ENCODE results near the gene GSTM3.

DNA sequence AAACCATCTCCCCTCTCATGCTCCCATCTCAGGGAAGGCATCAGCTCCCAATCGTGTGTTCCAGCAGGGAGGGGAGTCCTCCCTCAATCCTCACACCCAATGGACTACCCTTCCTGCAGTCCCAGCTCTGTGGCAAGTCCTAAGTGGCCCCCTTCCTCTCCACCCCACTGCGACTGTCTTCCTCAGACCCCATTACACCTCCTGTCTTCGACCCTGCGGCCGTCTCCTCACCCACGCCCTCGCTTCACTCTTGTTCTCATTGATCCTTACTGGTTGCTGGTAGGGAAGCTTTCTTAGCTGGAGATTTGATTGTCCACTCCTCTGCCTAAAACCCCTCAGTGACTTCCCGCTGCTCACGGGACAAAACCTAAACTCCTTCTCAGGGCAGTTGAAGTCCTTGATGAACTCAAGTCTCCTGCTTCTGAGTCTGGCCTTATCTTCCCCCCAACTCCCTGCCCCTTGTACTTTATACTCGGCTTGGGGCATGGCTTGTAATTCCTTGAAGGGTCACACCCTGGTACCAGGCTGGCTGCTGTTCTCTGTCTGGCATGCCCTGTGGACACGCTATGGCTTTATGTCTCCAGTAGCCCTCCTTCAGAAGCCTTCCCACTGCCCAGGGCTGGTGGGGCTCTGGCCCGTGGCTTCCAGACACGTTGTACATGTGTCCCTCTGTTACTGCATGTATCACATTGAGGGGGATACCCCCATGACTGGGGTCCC lies 25.2 kb upstream of the GSTM3 start:
- no peak for TF ChIP-seq FOXM1 (IDR thresholded peaks at IDR 0.05; ENCODE audit: low read depth, low read length)
- TF ChIP-seq, protein P1, sequence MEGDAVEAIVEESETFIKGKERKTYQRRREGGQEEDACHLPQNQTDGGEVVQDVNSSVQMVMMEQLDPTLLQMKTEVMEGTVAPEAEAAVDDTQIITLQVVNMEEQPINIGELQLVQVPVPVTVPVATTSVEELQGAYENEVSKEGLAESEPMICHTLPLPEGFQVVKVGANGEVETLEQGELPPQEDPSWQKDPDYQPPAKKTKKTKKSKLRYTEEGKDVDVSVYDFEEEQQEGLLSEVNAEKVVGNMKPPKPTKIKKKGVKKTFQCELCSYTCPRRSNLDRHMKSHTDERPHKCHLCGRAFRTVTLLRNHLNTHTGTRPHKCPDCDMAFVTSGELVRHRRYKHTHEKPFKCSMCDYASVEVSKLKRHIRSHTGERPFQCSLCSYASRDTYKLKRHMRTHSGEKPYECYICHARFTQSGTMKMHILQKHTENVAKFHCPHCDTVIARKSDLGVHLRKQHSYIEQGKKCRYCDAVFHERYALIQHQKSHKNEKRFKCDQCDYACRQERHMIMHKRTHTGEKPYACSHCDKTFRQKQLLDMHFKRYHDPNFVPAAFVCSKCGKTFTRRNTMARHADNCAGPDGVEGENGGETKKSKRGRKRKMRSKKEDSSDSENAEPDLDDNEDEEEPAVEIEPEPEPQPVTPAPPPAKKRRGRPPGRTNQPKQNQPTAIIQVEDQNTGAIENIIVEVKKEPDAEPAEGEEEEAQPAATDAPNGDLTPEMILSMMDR (IDR thresholded peaks at IDR 0.05 in 2 of 3, conservative IDR thresholded peaks at IDR 0.05 in 1 of 3; ENCODE audit: control insufficient read depth in 2 of 3, extremely low read depth in 1 of 3, insufficient read depth in 1 of 3, low read depth in 3 of 3, low read length in 3 of 3): no peak
- no peak for TF ChIP-seq NFIC (IDR thresholded peaks at IDR 0.05; ENCODE audit: low read depth, low read length)
- no peak for TF ChIP-seq POLR2A (IDR thresholded peaks at IDR 0.05; ENCODE audit: low read depth, low read length)
- no peak for TF ChIP-seq CHD2 (IDR thresholded peaks at IDR 0.05; ENCODE audit: borderline replicate concordance, low read depth, low read length)
- no peak for TF ChIP-seq ZNF274 (IDR thresholded peaks at IDR 0.05; ENCODE audit: insufficient read depth, insufficient read length)
- no peak for TF ChIP-seq NRF1 (conservative IDR thresholded peaks at IDR 0.05; ENCODE audit: low read depth, low read length)
- TF ChIP-seq, protein P2, sequence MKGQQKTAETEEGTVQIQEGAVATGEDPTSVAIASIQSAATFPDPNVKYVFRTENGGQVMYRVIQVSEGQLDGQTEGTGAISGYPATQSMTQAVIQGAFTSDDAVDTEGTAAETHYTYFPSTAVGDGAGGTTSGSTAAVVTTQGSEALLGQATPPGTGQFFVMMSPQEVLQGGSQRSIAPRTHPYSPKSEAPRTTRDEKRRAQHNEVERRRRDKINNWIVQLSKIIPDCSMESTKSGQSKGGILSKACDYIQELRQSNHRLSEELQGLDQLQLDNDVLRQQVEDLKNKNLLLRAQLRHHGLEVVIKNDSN (IDR thresholded peaks at IDR 0.05; ENCODE audit: borderline replicate concordance, extremely low read length, insufficient read depth, low read depth, low read length): no peak
- TF ChIP-seq, protein P3, sequence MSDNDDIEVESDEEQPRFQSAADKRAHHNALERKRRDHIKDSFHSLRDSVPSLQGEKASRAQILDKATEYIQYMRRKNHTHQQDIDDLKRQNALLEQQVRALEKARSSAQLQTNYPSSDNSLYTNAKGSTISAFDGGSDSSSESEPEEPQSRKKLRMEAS (IDR thresholded peaks at IDR 0.05; ENCODE audit: low read depth, low read length): no peak
- no peak for TF ChIP-seq CREB1 (IDR thresholded peaks at IDR 0.05; ENCODE audit: low read depth)

All from GM12878 (cell line).